Heart right ventricle (tissue), 16 donors: ENCODE results near the gene CCT6A. TPM values are rescaled to one million over a fixed set of nuclear protein-coding genes. Genes with fewer than 3 reads are reported as not detected.
"Not testable (repeated sequence)": the region's sequence is repeated elsewhere in the genome, so short reads cannot be mapped to it uniquely, and the experiment has no call there.

Experiments
- ATAC-seq, 8 donors: fragments of 200-7000 bp; cut with Tn5 transposase; one replicate each; pipeline ENCODE4 v1.9.1; 2020; ENCODE audit warnings: mild to moderate bottlenecking in 8 of 8, moderate library complexity in 8 of 8, moderate number of reproducible peaks in 1 of 8
- DNase-seq, 2 donors: peaks; one replicate each; pipeline ENCODE4 v3.0.0-alpha.2; 2020
- H3K27ac ChIP-seq, 10 donors: fragments of 200-600 bp; sonication (generic) in 2 of 10; one replicate each; pipeline versions ENCODE4 v1.5.0 to v1.8.0; 2020 to 2022; ENCODE audit warnings: mild to moderate bottlenecking in 3 of 10
- H3K27me3 ChIP-seq, 7 donors: fragments of 200-600 bp; one replicate each; pipeline ENCODE4 v1.8.0; 2021 to 2022; ENCODE audit warnings: mild to moderate bottlenecking in 2 of 7
- H3K36me3 ChIP-seq, 9 donors: fragments of 200-600 bp; sonication (generic) in 1 of 9; one replicate each; pipeline versions ENCODE4 v1.5.0 to v1.8.0; 2020 to 2022; ENCODE audit warnings: mild to moderate bottlenecking in 2 of 9
- H3K4me1 ChIP-seq, 9 donors: fragments of 200-600 bp; sonication (generic) in 1 of 9; one replicate each; pipeline versions ENCODE4 v1.5.0 to v1.8.0; 2020 to 2022; ENCODE audit warnings: mild to moderate bottlenecking in 4 of 9
- H3K4me3 ChIP-seq, 10 donors: fragments of 200-600 bp; sonication (generic) in 2 of 10; one replicate each; pipeline versions ENCODE4 v1.5.0 to v1.8.0; 2020 to 2022; ENCODE audit warnings: mild to moderate bottlenecking in 7 of 10, moderate library complexity in 2 of 10
- H3K9me3 ChIP-seq, 11 donors: fragments of 200-600 bp in 10 of 11; sonication (generic) in 2 of 11; one replicate each; pipeline versions ENCODE4 v1.5.0 to v1.8.0; 2013 to 2022; ENCODE audit warnings: mild to moderate bottlenecking in 2 of 11, control low read depth in 1 of 11, moderate library complexity in 1 of 11
- WGBS, 2 donors: extraction: QIAGEN DNeasy Blood & Tissue Kit; methylation state at CpG; one replicate each; pipeline ENCODE4 v1.1.7; 2013; ENCODE audit warnings: inconsistent platforms in 1 of 2; 5-methylcytosine and 5-hydroxymethylcytosine counted together
- intact Hi-C, 10 donors: fragments of 100-400 bp; cut with DNase I; formaldehyde crosslinking; loops; one replicate each; pipeline versions ENCODE4 v1.11.1 to v1.14.2; 2022
- polyA plus RNA-seq, 2 donors: library from polyadenylated mRNA; stranded (reverse); fragments of 200-250 nt; gene quantifications; one replicate each; pipeline ENCODE4 v1.2.3, GENCODE V29; 2013
- total RNA-seq, 10 donors: library from RNA; stranded (reverse); fragmentation: NEBNext Ultra II Directional in 3 of 10; extraction: Animal tissue kit (Norgen Biotek cat#: 25700) in 3 of 10; gene quantifications; one replicate each; pipeline versions ENCODE4 v1.2.1 to v1.2.4, GENCODE V29; 2021 to 2023
- TF ChIP-seq, protein P1 (sequence below), 9 donors: fragments of 200-600 bp; sonication (generic) in 2 of 9; IDR thresholded peaks; one replicate each; pipeline versions ENCODE4 v1.5.0 to v1.8.0; 2021 to 2022; ENCODE audit warnings: antibody characterized with exemption in 9 of 9, mild to moderate bottlenecking in 5 of 9, moderate library complexity in 1 of 9
- donor health status: Arrhythmogenic right ventricular cardiomyopathy.
- donor health status: ischemic (EF 13 %, LVEDD 7.1; RV severe dilation, severe dysfunction).
- donor health status: healthy with polysubstance abuse.
- donor health status: DM: no; HTN: yes; CAD: no.
- donor health status: DM: no; HTN: no; CAD: no.
- donor health status: ischemic (EF 25% LVEDD 6.9; RV normal size, moderate dysfunction).
- donor health status: ischemic (EF 25% LVEDD 5.7; RV mildly dilated, moderate dysfunction).
- donor health status: healthy.
- donor health status: DM: yes; HTN: yes; CAD: no.
- donor health status: Ischemic cardiomyopathy.
- donor health status: ischemic (EF 35%, LVEDD 5.7; RV mildly dilated, moderate dysfunction).
- donor health status: nonischemic (EF 11% LVEDD 7.7; RV severe dilation, severe dysfunction).
- donor health status: DM: yes; HTN: yes; CAD: no.
- donor health status: PGD.
- donor health status: ischemic (EF 29% LVEDD 5.4; RV normal size, mild dysfunction).
- donor health status: nonischemic (EF 23%, LVEDD 6.1; RV moderate dilation, normal function).

CCT6A gene
- total and polyA plus RNA-seq, 12 donors = 53.5 to 155 (median 69.9) TPM

DNA sequence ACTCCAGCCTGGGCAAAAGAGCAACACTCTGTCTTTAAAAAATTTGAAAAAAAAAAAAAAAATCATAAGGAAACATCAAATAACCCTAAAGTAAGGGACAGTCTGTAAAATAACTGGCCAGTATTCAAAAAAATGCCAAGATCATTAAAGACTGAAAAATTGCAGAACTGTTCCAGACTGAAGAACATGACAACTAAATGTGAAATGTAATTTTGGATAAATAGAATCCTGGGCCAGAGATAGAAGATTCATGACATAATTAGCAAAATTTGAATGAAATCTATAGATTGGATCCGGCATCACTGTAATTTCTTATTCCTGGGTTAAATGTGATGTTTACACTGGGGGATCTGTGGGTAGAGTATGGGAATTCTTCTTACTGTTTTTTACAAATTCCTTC lies 3.3 kb upstream of the CCT6A start:
- Histone ChIP-seq H3K4me1 (peaks cover 6 to 48% (median 27%) of the 10 kb centered on the region in 9 donors), H3K9me3 (no peaks in the 10 kb centered on the region), H3K36me3 (peaks cover 0 to 7% (median 5%) of the 10 kb centered on the region in 9 donors), H3K27me3 (no peaks in the 10 kb centered on the region), H3K4me3 (no peak overlapping the region), H3K27ac (no peak overlapping the region)
- intact Hi-C loops = no loop called here
- WGBS, 2 donors = 85 to 92% methylated on average over 1 of the region's 1 CpG
- TF ChIP-seq, protein P1, sequence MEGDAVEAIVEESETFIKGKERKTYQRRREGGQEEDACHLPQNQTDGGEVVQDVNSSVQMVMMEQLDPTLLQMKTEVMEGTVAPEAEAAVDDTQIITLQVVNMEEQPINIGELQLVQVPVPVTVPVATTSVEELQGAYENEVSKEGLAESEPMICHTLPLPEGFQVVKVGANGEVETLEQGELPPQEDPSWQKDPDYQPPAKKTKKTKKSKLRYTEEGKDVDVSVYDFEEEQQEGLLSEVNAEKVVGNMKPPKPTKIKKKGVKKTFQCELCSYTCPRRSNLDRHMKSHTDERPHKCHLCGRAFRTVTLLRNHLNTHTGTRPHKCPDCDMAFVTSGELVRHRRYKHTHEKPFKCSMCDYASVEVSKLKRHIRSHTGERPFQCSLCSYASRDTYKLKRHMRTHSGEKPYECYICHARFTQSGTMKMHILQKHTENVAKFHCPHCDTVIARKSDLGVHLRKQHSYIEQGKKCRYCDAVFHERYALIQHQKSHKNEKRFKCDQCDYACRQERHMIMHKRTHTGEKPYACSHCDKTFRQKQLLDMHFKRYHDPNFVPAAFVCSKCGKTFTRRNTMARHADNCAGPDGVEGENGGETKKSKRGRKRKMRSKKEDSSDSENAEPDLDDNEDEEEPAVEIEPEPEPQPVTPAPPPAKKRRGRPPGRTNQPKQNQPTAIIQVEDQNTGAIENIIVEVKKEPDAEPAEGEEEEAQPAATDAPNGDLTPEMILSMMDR (IDR thresholded peaks at IDR 0.05) = no peak
- no peak for DNase-seq
- no peak for ATAC-seq

DNA sequence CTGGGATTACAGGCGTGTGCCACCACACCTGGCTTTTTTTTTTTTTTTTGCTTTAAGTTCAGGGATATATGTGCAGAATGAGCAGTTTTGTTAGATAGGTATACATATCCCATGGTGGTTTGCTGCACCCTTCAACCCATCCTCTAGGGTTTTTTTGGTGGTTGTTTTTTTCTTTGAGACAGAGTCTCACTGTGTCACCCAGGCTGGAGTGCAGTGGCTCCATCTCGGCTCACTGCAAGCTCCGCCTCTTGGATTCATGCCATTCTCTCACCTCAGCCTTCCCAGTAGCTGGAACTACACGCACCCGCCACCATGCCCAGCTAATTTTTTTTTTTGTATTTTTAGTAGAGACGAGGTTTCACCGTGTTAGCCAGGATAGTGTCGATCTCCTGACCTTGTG lies 2.8 kb upstream of the CCT6A start:
- intact Hi-C loops, H3K4me3 ChIP-seq, H3K9me3 ChIP-seq, H3K27me3 ChIP-seq, ATAC-seq: not testable (repeated sequence)
- WGBS, 2 donors = 45 to 48% methylated on average over 8 of the region's 8 CpGs
- Histone ChIP-seq H3K4me1 (peaks cover 6 to 53% (median 29%) of the 10 kb centered on the region in 9 donors), H3K36me3 (peaks cover 0 to 13% (median 10%) of the 10 kb centered on the region in 9 donors), H3K27ac (peak overlapping the region in 1 of 10 donors; percentile 25)
- DNase-seq = peak in 1 of 2 donors; percentile 29

DNA sequence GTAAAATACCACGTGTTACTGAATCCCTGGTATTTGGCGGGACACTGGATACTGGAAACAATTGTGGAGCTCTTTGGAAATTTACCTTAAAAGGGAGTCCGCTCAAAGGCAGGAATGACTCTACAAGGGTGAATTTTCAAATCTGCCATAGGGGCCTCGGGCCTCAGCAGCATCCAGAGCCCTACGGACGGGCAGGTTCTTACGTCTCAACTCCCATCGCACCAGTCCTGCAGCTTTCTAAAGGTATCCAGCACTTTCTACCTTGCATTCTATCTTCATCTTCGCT lies 569 bp upstream of the CCT6A start:
- H3K4me1 ChIP-seq = peaks cover 6 to 60% (median 30%) of the 10 kb centered on the region in 9 donors
- H3K36me3 ChIP-seq = peaks cover 0 to 35% (median 30%) of the 10 kb centered on the region in 9 donors
- ATAC-seq = no peak
- peak overlapping the region; percentile 63 to 98 (median 82) for H3K4me3 ChIP-seq
- TF ChIP-seq, protein P1 (IDR thresholded peaks at IDR 0.05) = no peak
- no peak for DNase-seq
- intact Hi-C loops = loop anchor here in 3 of 10 donors (1.0 to 5.0 kb wide), 3 partner anchors 13 to 89 kb away; partner anchors contain the start of genes CHCHD2 (in 1 of the 3), NIPSNAP2 (in 1 of the 3) and SUMF2 (in 1 of the 3)
- 0 to 1% methylated on average over 9 of the region's 9 CpGs for WGBS, 2 donors
- peak overlapping the region; percentile 77 to 95 (median 91) for H3K27ac ChIP-seq
- H3K9me3 ChIP-seq = no peaks in the 10 kb centered on the region
- no peaks in the 10 kb centered on the region for H3K27me3 ChIP-seq

DNA sequence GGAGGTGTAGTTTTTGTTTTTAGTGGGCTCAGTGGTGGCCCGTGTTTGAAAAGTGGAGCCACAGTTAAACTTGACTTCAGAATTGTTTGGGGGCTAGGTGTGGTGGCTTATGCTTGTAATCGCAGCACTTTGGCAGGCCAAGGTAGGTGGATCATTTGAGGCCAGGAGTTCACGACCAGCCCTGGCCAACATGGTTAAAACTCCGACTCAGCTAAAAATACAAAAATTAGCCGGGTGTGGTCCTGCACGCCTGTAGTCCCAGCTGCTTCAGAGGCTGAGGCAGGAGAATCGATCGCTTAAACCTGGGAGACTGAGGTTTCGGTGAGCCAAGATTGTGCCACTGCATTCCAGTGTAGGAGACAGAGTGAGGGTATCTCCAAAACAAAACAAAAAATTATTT lies 1.8 kb downstream of the CCT6A start:
- H3K36me3 ChIP-seq = peaks cover 0 to 59% (median 51%) of the 10 kb centered on the region in 9 donors
- no peaks in the 10 kb centered on the region for H3K9me3 ChIP-seq
- H3K27ac ChIP-seq = no peak overlapping the region
- TF ChIP-seq, protein P1 (IDR thresholded peaks at IDR 0.05) = no peak
- no peak for DNase-seq
- 86 to 89% methylated on average over 9 of the region's 9 CpGs for WGBS, 2 donors
- H3K4me1 ChIP-seq = peaks cover 6 to 46% (median 22%) of the 10 kb centered on the region in 9 donors
- ATAC-seq = no peak
- H3K27me3 ChIP-seq = no peaks in the 10 kb centered on the region
- intact Hi-C loops = loop anchor here in 2 of 10 donors (5.0 kb wide), 2 partner anchors 54 to 91 kb away; partner anchors contain the start of genes CHCHD2 (in 1 of the 2) and NIPSNAP2 (in 1 of the 2)
- no peak overlapping the region for H3K4me3 ChIP-seq

DNA sequence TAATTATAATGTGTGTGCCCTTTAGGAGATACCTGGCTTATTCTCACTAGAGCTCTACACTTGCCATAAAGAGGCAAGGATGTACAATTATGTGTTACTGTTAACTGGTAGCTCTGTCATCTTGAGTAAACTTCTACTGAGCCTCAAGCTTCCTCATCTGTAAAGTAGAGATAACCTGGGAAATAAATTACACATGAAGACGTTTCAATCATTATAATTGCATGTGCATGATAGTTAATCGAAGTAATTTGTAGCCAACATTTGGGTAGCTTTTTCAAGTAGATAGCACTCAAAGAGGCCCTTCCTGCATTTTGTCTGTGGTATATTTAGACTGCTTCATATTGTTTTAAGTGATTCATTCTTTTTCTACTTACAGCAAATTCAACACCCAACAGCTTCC lies 2.4 kb downstream of the CCT6A start:
- H3K27me3 ChIP-seq = no peaks in the 10 kb centered on the region
- DNase-seq = no peak
- H3K4me1 ChIP-seq = peaks cover 6 to 44% (median 22%) of the 10 kb centered on the region in 9 donors
- 88 to 92% methylated on average over 2 of the region's 2 CpGs for WGBS, 2 donors
- no peak overlapping the region for H3K27ac ChIP-seq
- H3K4me3 ChIP-seq = no peak overlapping the region
- ATAC-seq = no peak
- H3K36me3 ChIP-seq = peaks cover 0 to 65% (median 57%) of the 10 kb centered on the region in 9 donors
- intact Hi-C loops = loop anchor here in 2 of 10 donors (5.0 kb wide), 2 partner anchors 53 to 92 kb away; partner anchors contain the start of genes CHCHD2 (in 1 of the 2) and NIPSNAP2 (in 1 of the 2)
- TF ChIP-seq, protein P1 (IDR thresholded peaks at IDR 0.05) = no peak
- H3K9me3 ChIP-seq = no peaks in the 10 kb centered on the region
